ENCODE data around the gene ARID5B.

ARID5B gene

DNA sequence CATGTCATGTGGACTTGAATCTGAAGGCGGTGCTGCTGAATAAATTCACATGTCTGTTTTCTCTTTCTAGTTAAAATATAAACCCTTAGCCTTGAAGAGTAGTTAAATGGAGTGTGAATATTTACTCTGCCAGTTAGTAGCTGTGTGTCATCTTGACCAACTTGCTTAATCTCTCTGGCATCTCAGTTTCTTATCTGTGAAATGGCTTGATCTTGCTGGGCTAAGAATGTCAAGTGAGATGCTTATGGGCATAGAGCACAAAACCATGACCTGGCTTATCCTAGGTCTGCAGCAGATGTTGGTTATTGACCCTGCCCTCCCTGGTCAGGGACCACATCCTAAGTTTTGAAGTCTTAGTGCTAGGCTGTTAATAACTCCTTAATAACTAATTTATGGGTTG is 16.6 kb downstream of the ARID5B start:
- no CpG with 5 or more reads among the region's 1 CpG for WGBS, 2 donors (ENCODE audit: extremely low coverage in 2 of 2, insufficient read length in 2 of 2, insufficient replicate concordance in 1 of 2)
- H2BK15ac ChIP-seq (ENCODE audit: low read length), result no peak overlapping the region
- H3K9ac ChIP-seq (ENCODE audit: low read depth, low read length, poor library complexity), result no peak overlapping the region
- H3K9me3 ChIP-seq (replicated peaks in 1 of 2; ENCODE audit: control insufficient read depth in 2 of 2, insufficient read depth in 1 of 2, low read depth in 1 of 2, low read length in 2 of 2), result peaks cover 0 to 3% of the 10 kb centered on the region in 2 donors
- no peak overlapping the region for H2BK12ac ChIP-seq (ENCODE audit: low read length)
- no peak overlapping the region for H2BK5ac ChIP-seq (ENCODE audit: low read length)
- no peak overlapping the region for H3K4ac ChIP-seq (ENCODE audit: low read length)
- no peak overlapping the region for H4K8ac ChIP-seq (ENCODE audit: low read depth, low read length)
- no peak overlapping the region for H3K23ac ChIP-seq (ENCODE audit: low read depth, low read length, poor library complexity)
- no peak overlapping the region for H3K4me2 ChIP-seq (ENCODE audit: insufficient read depth, low read length, poor library complexity, severe bottlenecking)
- no peak overlapping the region for H3K4me3 ChIP-seq (ENCODE audit: low read length in 2 of 2)
- H3K36me3 ChIP-seq (replicated peaks in 1 of 2; ENCODE audit: control insufficient read depth in 2 of 2, insufficient read depth in 2 of 2, low read length in 2 of 2), result no peaks in the 10 kb centered on the region
- H2BK120ac ChIP-seq (ENCODE audit: low read depth, low read length), result no peak overlapping the region
- no peak overlapping the region for H3K27ac ChIP-seq (replicated peaks; ENCODE audit: low read length)
- DNase-seq (ENCODE audit: low spot score), result no peak
- no peak overlapping the region for H3K18ac ChIP-seq (ENCODE audit: low read length)
- no peak overlapping the region for H2AFZ ChIP-seq (ENCODE audit: low read length)
- H2AK5ac ChIP-seq (ENCODE audit: low read depth, low read length), result no peak overlapping the region
- peaks cover 0 to 6% of the 10 kb centered on the region in 2 donors for H3K4me1 ChIP-seq (ENCODE audit: control insufficient read depth in 2 of 2, insufficient read depth in 1 of 2, low read depth in 1 of 2, low read length in 2 of 2)
- no peak overlapping the region for H4K91ac ChIP-seq (ENCODE audit: low read depth, low read length, poor library complexity)
- no peaks in the 10 kb centered on the region for H3K27me3 ChIP-seq (ENCODE audit: control insufficient read depth in 3 of 3, insufficient read depth in 3 of 3, low read depth in 1 of 3, low read length in 3 of 3)
- no peak overlapping the region for H3K14ac ChIP-seq (ENCODE audit: low read length)
- H3K79me1 ChIP-seq (ENCODE audit: low read depth, low read length), result no peaks in the 10 kb centered on the region

DNA sequence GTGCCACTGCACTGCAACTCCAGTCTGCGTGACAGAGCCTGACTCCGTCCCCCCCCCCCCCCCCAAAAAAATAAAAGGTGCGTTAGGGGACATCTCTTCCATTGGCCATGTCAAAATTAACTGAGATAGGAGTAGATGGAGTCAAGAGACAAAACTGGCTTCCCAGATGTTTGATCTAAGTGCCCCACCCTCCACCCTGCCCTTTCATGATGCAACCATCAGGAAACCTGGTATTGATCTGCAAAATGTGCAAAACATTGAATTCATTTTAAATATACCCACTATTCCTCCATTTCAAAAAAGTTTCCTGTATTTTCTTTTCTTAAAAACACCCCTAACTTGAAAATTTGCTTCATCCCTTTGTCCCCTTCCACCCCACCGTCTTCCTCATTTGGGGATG is 17.5 kb downstream of the ARID5B start:
- no CpG with 5 or more reads among the region's 4 CpGs for WGBS, 2 donors (ENCODE audit: extremely low coverage in 2 of 2, insufficient read length in 2 of 2, insufficient replicate concordance in 1 of 2)
- Histone ChIP-seq H3K4me3 (ENCODE audit: low read length in 2 of 2) (no peak overlapping the region), H3K4me2 (ENCODE audit: insufficient read depth, low read length, poor library complexity, severe bottlenecking) (no peak overlapping the region), H3K4ac (ENCODE audit: low read length) (no peak overlapping the region), H3K79me1 (ENCODE audit: low read depth, low read length) (no peaks in the 10 kb centered on the region), H3K23ac (ENCODE audit: low read depth, low read length, poor library complexity) (no peak overlapping the region), H3K27me3 (ENCODE audit: control insufficient read depth in 3 of 3, insufficient read depth in 3 of 3, low read depth in 1 of 3, low read length in 3 of 3) (no peaks in the 10 kb centered on the region), H2BK12ac (ENCODE audit: low read length) (no peak overlapping the region), H2BK5ac (ENCODE audit: low read length) (no peak overlapping the region), H2AK5ac (ENCODE audit: low read depth, low read length) (no peak overlapping the region), H3K18ac (ENCODE audit: low read length) (no peak overlapping the region), H2BK15ac (ENCODE audit: low read length) (no peak overlapping the region), H2AFZ (ENCODE audit: low read length) (no peak overlapping the region), H4K91ac (ENCODE audit: low read depth, low read length, poor library complexity) (no peak overlapping the region), H3K9ac (ENCODE audit: low read depth, low read length, poor library complexity) (no peak overlapping the region), H4K8ac (ENCODE audit: low read depth, low read length) (no peak overlapping the region), H3K9me3 (replicated peaks in 1 of 2; ENCODE audit: control insufficient read depth in 2 of 2, insufficient read depth in 1 of 2, low read depth in 1 of 2, low read length in 2 of 2) (peaks cover 0 to 3% of the 10 kb centered on the region in 2 donors), H3K4me1 (ENCODE audit: control insufficient read depth in 2 of 2, insufficient read depth in 1 of 2, low read depth in 1 of 2, low read length in 2 of 2) (peaks cover 1 to 6% of the 10 kb centered on the region in 2 donors), H3K36me3 (replicated peaks in 1 of 2; ENCODE audit: control insufficient read depth in 2 of 2, insufficient read depth in 2 of 2, low read length in 2 of 2) (no peaks in the 10 kb centered on the region), H2BK120ac (ENCODE audit: low read depth, low read length) (no peak overlapping the region), H3K27ac (replicated peaks; ENCODE audit: low read length) (no peak overlapping the region), H3K14ac (ENCODE audit: low read length) (no peak overlapping the region)
- no peak for DNase-seq (ENCODE audit: low spot score)

DNA sequence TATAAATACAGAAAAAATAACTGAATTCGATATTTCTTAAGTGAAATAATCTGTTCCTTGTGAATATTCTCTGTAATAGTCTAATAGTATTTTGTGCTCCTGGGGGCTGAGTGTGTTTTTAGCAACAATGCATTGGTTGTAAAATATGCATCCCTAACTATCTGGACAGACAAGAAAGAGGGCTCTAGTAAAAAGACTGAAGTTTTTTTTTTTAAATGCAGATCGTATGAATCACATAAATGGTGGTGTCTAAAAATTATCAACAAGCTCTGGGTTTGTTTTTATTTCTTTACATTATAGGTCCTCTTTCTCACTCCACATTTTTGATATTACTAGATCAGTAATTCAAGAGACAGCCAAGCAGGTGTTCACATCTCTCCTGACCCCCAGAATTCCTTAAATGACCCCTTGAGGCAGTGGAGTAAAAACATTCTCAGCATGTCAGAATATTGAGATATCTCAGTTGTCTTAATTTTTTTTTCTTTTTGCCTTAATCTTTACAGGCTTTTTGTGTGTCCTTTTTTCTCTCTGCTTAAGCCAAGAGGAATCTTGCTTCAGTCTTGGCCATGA is 18.2 kb downstream of the ARID5B start:
- WGBS, 2 donors (ENCODE audit: extremely low coverage in 2 of 2, insufficient read length in 2 of 2, insufficient replicate concordance in 1 of 2), result no CpG with 5 or more reads among the region's 2 CpGs
- H2AFZ ChIP-seq (ENCODE audit: low read length), result no peak overlapping the region
- H3K14ac ChIP-seq (ENCODE audit: low read length), result no peak overlapping the region
- H3K4me3 ChIP-seq (ENCODE audit: low read length in 2 of 2), result no peak overlapping the region
- no peaks in the 10 kb centered on the region for H3K36me3 ChIP-seq (replicated peaks in 1 of 2; ENCODE audit: control insufficient read depth in 2 of 2, insufficient read depth in 2 of 2, low read length in 2 of 2)
- no peak overlapping the region for H4K8ac ChIP-seq (ENCODE audit: low read depth, low read length)
- no peak overlapping the region for H3K4ac ChIP-seq (ENCODE audit: low read length)
- no peak overlapping the region for H3K27ac ChIP-seq (replicated peaks; ENCODE audit: low read length)
- no peak overlapping the region for H3K18ac ChIP-seq (ENCODE audit: low read length)
- no peak overlapping the region for H2BK120ac ChIP-seq (ENCODE audit: low read depth, low read length)
- no peak overlapping the region for H2AK5ac ChIP-seq (ENCODE audit: low read depth, low read length)
- H3K4me1 ChIP-seq (ENCODE audit: control insufficient read depth in 2 of 2, insufficient read depth in 1 of 2, low read depth in 1 of 2, low read length in 2 of 2), result peaks cover 3 to 6% of the 10 kb centered on the region in 2 donors
- H3K9ac ChIP-seq (ENCODE audit: low read depth, low read length, poor library complexity), result no peak overlapping the region
- no peak overlapping the region for H3K23ac ChIP-seq (ENCODE audit: low read depth, low read length, poor library complexity)
- peaks cover 0 to 3% of the 10 kb centered on the region in 2 donors for H3K9me3 ChIP-seq (replicated peaks in 1 of 2; ENCODE audit: control insufficient read depth in 2 of 2, insufficient read depth in 1 of 2, low read depth in 1 of 2, low read length in 2 of 2)
- no peak overlapping the region for H2BK5ac ChIP-seq (ENCODE audit: low read length)
- H2BK12ac ChIP-seq (ENCODE audit: low read length), result no peak overlapping the region
- H4K91ac ChIP-seq (ENCODE audit: low read depth, low read length, poor library complexity), result no peak overlapping the region
- H3K27me3 ChIP-seq (ENCODE audit: control insufficient read depth in 3 of 3, insufficient read depth in 3 of 3, low read depth in 1 of 3, low read length in 3 of 3), result no peaks in the 10 kb centered on the region
- H3K79me1 ChIP-seq (ENCODE audit: low read depth, low read length), result no peaks in the 10 kb centered on the region
- H2BK15ac ChIP-seq (ENCODE audit: low read length), result no peak overlapping the region
- DNase-seq (ENCODE audit: low spot score), result no peak
- H3K4me2 ChIP-seq (ENCODE audit: insufficient read depth, low read length, poor library complexity, severe bottlenecking), result no peak overlapping the region

DNA sequence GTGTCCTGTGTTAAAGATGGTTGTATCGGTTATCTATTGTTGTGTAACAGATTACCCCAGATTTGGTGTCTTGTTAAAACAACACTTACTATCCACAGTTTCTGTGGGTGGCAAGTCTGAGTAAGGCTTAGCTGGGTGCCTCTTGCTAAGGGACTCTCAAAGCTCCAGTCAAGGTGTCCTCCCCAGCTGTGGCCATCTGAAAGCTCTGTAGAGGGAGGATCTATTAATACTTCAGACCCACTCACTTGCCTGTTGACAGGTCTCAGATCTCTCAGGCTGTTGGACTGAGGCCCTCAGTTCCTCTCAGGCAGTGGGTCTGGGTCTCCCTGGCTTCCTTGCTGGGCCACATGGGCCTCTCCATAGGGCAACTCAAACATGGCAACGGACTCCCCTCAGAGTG is 19.6 kb downstream of the ARID5B start:
- Histone ChIP-seq H3K18ac (ENCODE audit: low read length) (no peak overlapping the region), H2BK12ac (ENCODE audit: low read length) (no peak overlapping the region), H2BK15ac (ENCODE audit: low read length) (no peak overlapping the region), H4K8ac (ENCODE audit: low read depth, low read length) (no peak overlapping the region), H2AFZ (ENCODE audit: low read length) (no peak overlapping the region), H2BK5ac (ENCODE audit: low read length) (no peak overlapping the region), H3K27ac (replicated peaks; ENCODE audit: low read length) (no peak overlapping the region), H3K14ac (ENCODE audit: low read length) (no peak overlapping the region), H3K36me3 (replicated peaks in 1 of 2; ENCODE audit: control insufficient read depth in 2 of 2, insufficient read depth in 2 of 2, low read length in 2 of 2) (no peaks in the 10 kb centered on the region), H3K4me3 (ENCODE audit: low read length in 2 of 2) (no peak overlapping the region), H3K4me1 (ENCODE audit: control insufficient read depth in 2 of 2, insufficient read depth in 1 of 2, low read depth in 1 of 2, low read length in 2 of 2) (peaks cover 3 to 6% of the 10 kb centered on the region in 2 donors), H3K23ac (ENCODE audit: low read depth, low read length, poor library complexity) (no peak overlapping the region), H3K4me2 (ENCODE audit: insufficient read depth, low read length, poor library complexity, severe bottlenecking) (no peak overlapping the region), H3K9me3 (replicated peaks in 1 of 2; ENCODE audit: control insufficient read depth in 2 of 2, insufficient read depth in 1 of 2, low read depth in 1 of 2, low read length in 2 of 2) (peaks cover 0 to 3% of the 10 kb centered on the region in 2 donors), H2BK120ac (ENCODE audit: low read depth, low read length) (no peak overlapping the region), H3K4ac (ENCODE audit: low read length) (no peak overlapping the region), H3K9ac (ENCODE audit: low read depth, low read length, poor library complexity) (no peak overlapping the region), H4K91ac (ENCODE audit: low read depth, low read length, poor library complexity) (no peak overlapping the region), H2AK5ac (ENCODE audit: low read depth, low read length) (no peak overlapping the region), H3K79me1 (ENCODE audit: low read depth, low read length) (no peaks in the 10 kb centered on the region), H3K27me3 (ENCODE audit: control insufficient read depth in 3 of 3, insufficient read depth in 3 of 3, low read depth in 1 of 3, low read length in 3 of 3) (no peaks in the 10 kb centered on the region)
- no CpG with 5 or more reads among the region's 2 CpGs for WGBS, 2 donors (ENCODE audit: extremely low coverage in 2 of 2, insufficient read length in 2 of 2, insufficient replicate concordance in 1 of 2)
- no peak for DNase-seq (ENCODE audit: low spot score)
